HTERT RPE-1 (cell line): ENCODE data around the gene NEUROG1.
"Not testable (repeated sequence)": the region's sequence is repeated elsewhere in the genome, so short reads cannot be mapped to it uniquely, and the experiment has no call there.

ENCODE experiments used
- in situ Hi-C: fragments of 300-500 bp; cut with MboI; formaldehyde crosslinking; loops from 4 replicates; pipeline ENCODE4 v1.14.3; 2020; ENCODE audit warnings: low sequenced_read_pairs

Gene NEUROG1

GRCh38 chr5:135497971-135498636 lies 37.7 kb downstream of the NEUROG1 start:
- in situ Hi-C loops: no loop called here

- in situ Hi-C loops: not testable (repeated sequence)
These were observed 40.2 kb downstream of the NEUROG1 start for GRCh38 chr5:135495531-135495930.

- in situ Hi-C loops: no loop called here
These were observed 41.6 kb downstream of the NEUROG1 start for GRCh38 chr5:135494196-135494595.

GRCh38 chr5:135493406-135494180 lies 42.2 kb downstream of the NEUROG1 start:
- in situ Hi-C loops: no loop called here

GRCh38 chr5:135492319-135492626 lies 43.5 kb downstream of the NEUROG1 start:
- in situ Hi-C loops: no loop called here

- in situ Hi-C loops: no loop called here
These were observed 44.0 kb downstream of the NEUROG1 start for GRCh38 chr5:135491552-135492318.

- in situ Hi-C loops: no loop called here
These were observed 44.7 kb downstream of the NEUROG1 start for GRCh38 chr5:135491038-135491551.

- in situ Hi-C loops: no loop called here
These were observed 45.3 kb downstream of the NEUROG1 start for GRCh38 chr5:135490245-135491037.

- in situ Hi-C loops: no loop called here
These were observed 46.1 kb downstream of the NEUROG1 start for GRCh38 chr5:135489466-135490244.

GRCh38 chr5:135488727-135489465 lies 46.9 kb downstream of the NEUROG1 start:
- in situ Hi-C loops: no loop called here

GRCh38 chr5:135487839-135488514 lies 47.8 kb downstream of the NEUROG1 start:
- in situ Hi-C loops: no loop called here

- in situ Hi-C loops: no loop called here
These were observed 48.7 kb downstream of the NEUROG1 start for GRCh38 chr5:135487037-135487395.

GRCh38 chr5:135486131-135487036 lies 49.4 kb downstream of the NEUROG1 start:
- in situ Hi-C loops: no loop called here

- in situ Hi-C loops: no loop called here
These were observed 51.1 kb downstream of the NEUROG1 start for GRCh38 chr5:135484674-135485086.
